GM12878 (cell line): ENCODE data around the gene FREM2. TPM values are rescaled to one million over a fixed set of nuclear protein-coding genes. Genes with fewer than 3 reads are reported as not detected.

Source experiments
- ATAC-seq: fragments of 200-7000 bp; cut with Tn5 transposase; 3 replicates; pipeline ENCODE4 v1.9.1; 2020; ENCODE audit warnings: mild to moderate bottlenecking, moderate library complexity
- BruUV-seq: library from RNA; stranded (reverse); fragments of 400-500 nt; replicated peaks from 2 replicates; lab custom pipeline; 2021; lab: Mats Ljungman, UMichigan
- CTCF ChIA-PET: fragments of 300-600 bp; sonication (Branson Sonifier 250); formaldehyde crosslinking; extraction: SDS; loops from one replicate; lab custom pipeline; 2021; ENCODE audit warnings: inconsistent platforms; lab: Yijun Ruan, JAX
- POLR2A ChIA-PET: fragments of 350-600 bp; formaldehyde crosslinking; extraction: SDS; loops from one replicate; lab custom pipeline; 2021; ENCODE audit warnings: inconsistent platforms; lab: Charles Lee
- RAD21 ChIA-PET: fragments of 300-600 bp; sonication (Branson Sonifier 250); formaldehyde crosslinking; loops from one replicate; lab custom pipeline; 2023; ENCODE audit warnings: antibody characterized with exemption; ENCODE audit not compliant: unreplicated experiment; lab: Charles Lee
- SMC1A ChIA-PET: fragments of 300-600 bp; sonication (Branson Sonifier 250); formaldehyde crosslinking; loops from one replicate; lab custom pipeline; 2023; ENCODE audit not compliant: unreplicated experiment, uncharacterized antibody; lab: Charles Lee
- DNase-seq: peaks from one replicate; pipeline ENCODE4 v3.0.0-alpha.2; 2011; ENCODE audit warnings: low read depth, low spot score
- FAIRE-seq: peaks from 3 replicates; lab custom pipeline; 2011; peaks lifted over from hg19 to GRCh38; lab: Jason Lieb, UNC
- H2AFZ ChIP-seq: 2 replicates; pipeline ENCODE4 v1.6.0; 2011; ENCODE audit warnings: low read depth, low read length, control low read depth; ENCODE audit not compliant: control insufficient read depth
- H3K27ac ChIP-seq: 2 replicates; pipeline ENCODE4 v1.5.1; 2011; ENCODE audit warnings: control low read depth; ENCODE audit not compliant: control insufficient read depth, insufficient read depth
- H3K27me3 ChIP-seq, 2 experiments: replicated peaks in 1 of 2; 2 replicates each; pipeline versions ENCODE4 v1.6.0 to v1.6.1; 2011; ENCODE audit warnings: low read length in 1 of 2; ENCODE audit not compliant: control insufficient read depth in 2 of 2, insufficient read depth in 2 of 2
- H3K36me3 ChIP-seq, 2 experiments: 2 replicates each; pipeline ENCODE4 v1.5.1; 2011; ENCODE audit warnings: low read length in 1 of 2; ENCODE audit not compliant: control insufficient read depth in 2 of 2, insufficient read depth in 2 of 2
- H3K4me1 ChIP-seq: 2 replicates; pipeline ENCODE4 v1.6.1; 2011; ENCODE audit warnings: mild to moderate bottlenecking, low read length, moderate library complexity, mixed read lengths; ENCODE audit not compliant: control insufficient read depth, insufficient read depth
- H3K4me2 ChIP-seq: 2 replicates; pipeline ENCODE4 v1.6.0; 2011; ENCODE audit warnings: control low read depth; ENCODE audit not compliant: control insufficient read depth, insufficient read depth
- H3K4me3 ChIP-seq: fragments of 200-600 bp; sonication (generic); 2 replicates; pipeline ENCODE4 v1.5.1; 2016
- H3K79me2 ChIP-seq: 2 replicates; pipeline ENCODE4 v1.6.0; 2011; ENCODE audit warnings: low read length; ENCODE audit not compliant: control insufficient read depth, insufficient read depth
- H3K9ac ChIP-seq: 2 replicates; pipeline ENCODE4 v1.8.0; 2011; ENCODE audit warnings: low read length, control low read depth, mixed read lengths; ENCODE audit not compliant: control insufficient read depth, insufficient read depth
- H3K9me3 ChIP-seq: replicated peaks from 3 replicates; pipeline ENCODE4 v1.5.1; 2011; ENCODE audit warnings: mild to moderate bottlenecking, low read length; ENCODE audit not compliant: control insufficient read depth, insufficient read depth
- H4K20me1 ChIP-seq: 2 replicates; pipeline ENCODE4 v1.6.0; 2011; ENCODE audit not compliant: control insufficient read depth, insufficient read depth
- ATF7 ChIP-seq: fragments of 450-650 bp; IDR thresholded peaks from 2 replicates; pipeline ENCODE4 v1.6.1; 2016; ENCODE audit warnings: low read depth, mild to moderate bottlenecking
- BRCA1 ChIP-seq: IDR thresholded peaks from 2 replicates; pipeline ENCODE4 v1.6.1; 2011; ENCODE audit warnings: low read depth, low read length, improper control_type of control experiment
- CTCF ChIP-seq, 3 experiments: IDR thresholded peaks in 2 of 3; conservative IDR thresholded peaks in 1 of 3; 2 replicates each; pipeline ENCODE4 v1.5.1; 2011; ENCODE audit warnings: low read depth in 3 of 3, low read length in 3 of 3, mild to moderate bottlenecking in 3 of 3, control low read depth in 2 of 3, moderate library complexity in 2 of 3, inconsistent platforms in 1 of 3, mixed read lengths in 1 of 3; ENCODE audit not compliant: control insufficient read depth in 2 of 3, insufficient read depth in 1 of 3; ENCODE audit errors: extremely low read depth in 1 of 3
- E2F8 ChIP-seq: fragments of 450-650 bp; IDR thresholded peaks from 2 replicates; pipeline ENCODE4 v1.6.1; 2018; ENCODE audit warnings: mild to moderate bottlenecking, low read depth, moderate library complexity; ENCODE audit not compliant: partially characterized antibody
- ESRRA ChIP-seq: IDR thresholded peaks from 2 replicates; pipeline ENCODE4 v1.6.1; 2012; ENCODE audit warnings: mild to moderate bottlenecking, low read length, improper control_type of control experiment
- MXI1 ChIP-seq: fragments of 150-350 bp; IDR thresholded peaks from 2 replicates; pipeline ENCODE4 v1.6.1; 2011; ENCODE audit warnings: low read depth, mild to moderate bottlenecking, inconsistent platforms, low read length, improper control_type of control experiment
- PML ChIP-seq: IDR thresholded peaks from 2 replicates; pipeline ENCODE4 v1.6.1; 2012; ENCODE audit warnings: low read length, inconsistent platforms
- RELA ChIP-seq: fragments of 450-650 bp; IDR thresholded peaks from 2 replicates; pipeline ENCODE4 v1.8.0; 2014; ENCODE audit warnings: borderline replicate concordance; ENCODE audit not compliant: partially characterized antibody
- RELB ChIP-seq: fragments of 450-650 bp; IDR thresholded peaks from 2 replicates; pipeline ENCODE4 v1.6.1; 2017; ENCODE audit warnings: low read depth, mild to moderate bottlenecking, moderate library complexity
- RFX5 ChIP-seq: IDR thresholded peaks from 2 replicates; pipeline ENCODE4 v1.6.1; 2011; ENCODE audit warnings: low read depth, low read length, improper control_type of control experiment
- SIX5 ChIP-seq: IDR thresholded peaks from 2 replicates; pipeline ENCODE4 v1.6.1; 2011; ENCODE audit warnings: mild to moderate bottlenecking, low read depth, low read length, moderate library complexity; ENCODE audit not compliant: severe bottlenecking
- USF1 ChIP-seq: IDR thresholded peaks from 2 replicates; pipeline ENCODE4 v1.6.1; 2011; ENCODE audit warnings: borderline replicate concordance, low read depth, mild to moderate bottlenecking, moderate library complexity, mixed read lengths, low read length; ENCODE audit not compliant: insufficient read depth; ENCODE audit errors: extremely low read length
- ZBTB4 ChIP-seq: fragments of 450-650 bp; formaldehyde crosslinking; IDR thresholded peaks from 2 replicates; pipeline ENCODE4 v1.4.0; 2022; ENCODE audit warnings: mild to moderate bottlenecking, moderate library complexity
- in situ Hi-C: fragments of 300-500 bp; cut with MboI; formaldehyde crosslinking; loops from 9 replicates; pipeline ENCODE4 v1.14.3; 2018; ENCODE audit warnings: mixed read lengths
- intact Hi-C: fragments of 100-400 bp; cut with micrococcal nuclease; formaldehyde crosslinking; loops from one replicate; pipeline ENCODE4 v1.14.2; 2022; ENCODE audit not compliant: unreplicated experiment
- polyA plus RNA-seq, 11 experiments: library from polyadenylated mRNA; depleted of rRNA in 4 of 11; unstranded in 6 of 11; stranded (reverse) in 5 of 11; fragments of >200 nt; fragmentation: Nextera tagmentation in 4 of 11; fragmentation: Illumina TruSeq in 1 of 11; extraction: Ambion mirVana in 4 of 11; extraction: Trizol in 1 of 11; gene quantifications; 1 replicate in 1 of 11; 2 replicates in 10 of 11; pipeline versions ENCODE4 v1.2.1 to v1.2.3, GENCODE V29; 2011 to 2016; ENCODE audit warnings: inconsistent platforms in 2 of 11, missing spikeins in 2 of 11, low read depth in 1 of 11
- total RNA-seq, 4 experiments: library from RNA; depleted of rRNA in 3 of 4; stranded (reverse); fragments of >200 nt in 3 of 4; fragmentation: Illumina TruSeq in 1 of 4; extraction: Trizol in 1 of 4; gene quantifications; 2 replicates each; pipeline versions ENCODE4 v1.2.1 to v1.2.3, GENCODE V29; 2013 to 2021

Gene FREM2
- total and polyA plus RNA-seq, 10 of the 15 experiments (the other 5 are each of a cell fraction or from before 2014, with no cell fraction given): 0.02 to 0.12 (median 0.05) TPM; not detected in 2

- H3K36me3 ChIP-seq: no peaks in the 10 kb centered on the region
- ATAC-seq: no peak
- no peak for FAIRE-seq
- no peak overlapping the region for H2AFZ ChIP-seq
- peaks cover 0 to 9% of the 10 kb centered on the region in 2 experiments for H3K27me3 ChIP-seq
- no peaks in the 10 kb centered on the region for H3K4me1 ChIP-seq
- ChIA-PET POLR2A (no interaction called here), SMC1A (interaction anchor here (1.2 to 1.8 kb wide), 2 partner anchors 9 to 214 kb away, joined by 3 to 7 read pairs; no protein-coding TSS in a partner anchor), RAD21 (interaction anchor here (1.0 to 2.8 kb wide), 2 partner anchors 188 to 233 kb away, joined by 4 to 26 read pairs; no protein-coding TSS in a partner anchor), CTCF (interaction anchor here (2.1 to 3.0 kb wide), 4 partner anchors 182 to 200 kb away, joined by 9 to 58 read pairs (median 18); no protein-coding TSS in a partner anchor)
- H3K9me3 ChIP-seq: no peaks in the 10 kb centered on the region
- H3K4me3 ChIP-seq: no peak overlapping the region
- intact Hi-C loops (loop anchor here (5.0 kb wide), 1 partner anchor 228 kb away; no protein-coding TSS in a partner anchor), in situ Hi-C loops (loop anchor here (5.0 kb wide), 1 partner anchor 188 kb away; no protein-coding TSS in a partner anchor)
- no peak overlapping the region for H3K4me2 ChIP-seq
- DNase-seq: no peak
- BruUV-seq: no TSS peak
- H3K9ac ChIP-seq: no peak overlapping the region
- no peaks in the 10 kb centered on the region for H3K79me2 ChIP-seq
- no peaks in the 10 kb centered on the region for H4K20me1 ChIP-seq
- H3K27ac ChIP-seq: no peak overlapping the region
- TF ChIP-seq RFX5 (no peak), SIX5 (no peak), E2F8 (no peak), RELB (no peak), PML (no peak), RELA (no peak), ZBTB4 (CRISPR knock-in tag) (no peak), MXI1 (no peak), BRCA1 (no peak), ATF7 (no peak), CTCF (IDR thresholded peaks at IDR 0.05 in 2 of 3, conservative IDR thresholded peaks at IDR 0.05 in 1 of 3; ENCODE audit: control insufficient read depth in 2 of 3, extremely low read depth in 1 of 3, insufficient read depth in 1 of 3, low read depth in 3 of 3, low read length in 3 of 3) (no peak), ESRRA (no peak), USF1 (no peak)
Observed at GRCh38 chr13:38684714-38685113, 2.2 kb upstream of the FREM2 start.
